SU-DHL-6 (cell line): ENCODE data around the gene PTGDS.

Source experiments
- EZH2phosphoT487 ChIP-seq: fragments of 200-600 bp; sonication (generic), shearing (Covaris generic); conservative IDR thresholded peaks from 2 replicates; pipeline ENCODE4 v1.6.1; 2018; ENCODE audit warnings: mild to moderate bottlenecking, antibody characterized with exemption, low read length, moderate library complexity, mixed read lengths
- TF ChIP-seq, protein P1 (sequence below): fragments of 200-600 bp; sonication (generic); IDR thresholded peaks from one replicate; pipeline ENCODE4 v1.5.1; 2017; ENCODE audit warnings: antibody characterized with exemption, mild to moderate bottlenecking, low read length, moderate library complexity; ENCODE audit not compliant: insufficient read depth, poor library complexity, severe bottlenecking

DNA sequence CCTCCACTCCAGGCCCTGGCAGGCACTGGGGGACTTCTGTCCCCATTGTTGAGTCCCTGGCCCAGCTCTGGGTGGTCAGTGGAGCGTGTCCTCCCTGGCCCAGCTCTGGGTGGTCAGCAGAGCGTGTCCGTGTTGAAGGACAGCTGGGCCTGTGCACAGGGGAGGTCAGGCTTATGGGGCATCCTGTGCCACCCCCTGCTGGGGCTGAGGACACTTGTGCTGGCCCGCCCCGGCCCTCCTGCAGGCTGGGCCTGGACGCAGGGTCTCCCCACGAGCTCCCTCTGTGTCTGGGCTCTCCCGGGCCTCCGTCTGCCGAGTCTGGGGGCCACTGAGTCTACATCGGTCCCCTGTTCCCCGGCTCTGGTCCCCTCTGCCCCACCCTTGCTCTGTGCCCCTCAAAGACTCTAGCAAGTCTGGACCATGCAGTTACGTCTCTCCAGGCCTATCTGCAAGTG, 30.5 kb downstream of the PTGDS start:
- TF ChIP-seq, protein P1, sequence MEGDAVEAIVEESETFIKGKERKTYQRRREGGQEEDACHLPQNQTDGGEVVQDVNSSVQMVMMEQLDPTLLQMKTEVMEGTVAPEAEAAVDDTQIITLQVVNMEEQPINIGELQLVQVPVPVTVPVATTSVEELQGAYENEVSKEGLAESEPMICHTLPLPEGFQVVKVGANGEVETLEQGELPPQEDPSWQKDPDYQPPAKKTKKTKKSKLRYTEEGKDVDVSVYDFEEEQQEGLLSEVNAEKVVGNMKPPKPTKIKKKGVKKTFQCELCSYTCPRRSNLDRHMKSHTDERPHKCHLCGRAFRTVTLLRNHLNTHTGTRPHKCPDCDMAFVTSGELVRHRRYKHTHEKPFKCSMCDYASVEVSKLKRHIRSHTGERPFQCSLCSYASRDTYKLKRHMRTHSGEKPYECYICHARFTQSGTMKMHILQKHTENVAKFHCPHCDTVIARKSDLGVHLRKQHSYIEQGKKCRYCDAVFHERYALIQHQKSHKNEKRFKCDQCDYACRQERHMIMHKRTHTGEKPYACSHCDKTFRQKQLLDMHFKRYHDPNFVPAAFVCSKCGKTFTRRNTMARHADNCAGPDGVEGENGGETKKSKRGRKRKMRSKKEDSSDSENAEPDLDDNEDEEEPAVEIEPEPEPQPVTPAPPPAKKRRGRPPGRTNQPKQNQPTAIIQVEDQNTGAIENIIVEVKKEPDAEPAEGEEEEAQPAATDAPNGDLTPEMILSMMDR, result no peak
- no peak for TF ChIP-seq EZH2phosphoT487
